Spleen (tissue), 11 donors: ENCODE measurements around the gene TP53INP2. TPM values are rescaled to one million over a fixed set of nuclear protein-coding genes. Genes with fewer than 3 reads are reported as not detected.
A peak's percentile ranks its signal among the peaks of the same experiment; 100 is the strongest.
"Not testable (repeated sequence)": the region's sequence is repeated elsewhere in the genome, so short reads cannot be mapped to it uniquely, and the experiment has no call there.

Source experiments
- DNase-seq: peaks from one replicate; pipeline ENCODE4 v3.0.0-alpha.2; 2020
- H3K27ac ChIP-seq, 8 donors: fragments of 200-600 bp; sonication (generic) in 7 of 8; 1 replicate in 4 of 8; 2 replicates in 4 of 8; pipeline versions ENCODE4 v1.5.0 to v1.8.0; 2016 to 2021; ENCODE audit warnings: inconsistent platforms in 4 of 8, mild to moderate bottlenecking in 4 of 8, moderate library complexity in 1 of 8
- H3K27me3 ChIP-seq, 7 donors: fragments of 200-600 bp; sonication (generic) in 6 of 7; replicated peaks in 1 of 7; 1 replicate in 4 of 7; 2 replicates in 3 of 7; pipeline versions ENCODE4 v1.5.0 to v1.8.0; 2016 to 2021; ENCODE audit warnings: inconsistent platforms in 3 of 7, mild to moderate bottlenecking in 1 of 7
- H3K36me3 ChIP-seq, 6 donors: fragments of 200-600 bp; sonication (generic) in 5 of 6; 1 replicate in 4 of 6; 2 replicates in 2 of 6; pipeline versions ENCODE4 v1.5.0 to v1.8.0; 2016 to 2021; ENCODE audit warnings: inconsistent platforms in 2 of 6
- H3K4me1 ChIP-seq, 6 donors: fragments of 200-600 bp; sonication (generic) in 5 of 6; 1 replicate in 3 of 6; 2 replicates in 3 of 6; pipeline versions ENCODE4 v1.5.0 to v1.8.0; 2016 to 2021; ENCODE audit warnings: inconsistent platforms in 3 of 6
- H3K4me3 ChIP-seq, 8 donors: fragments of 200-600 bp; sonication (generic) in 7 of 8; 1 replicate in 4 of 8; 2 replicates in 4 of 8; pipeline versions ENCODE4 v1.5.0 to v1.8.0; 2016 to 2021; ENCODE audit warnings: inconsistent platforms in 4 of 8, mild to moderate bottlenecking in 4 of 8, moderate library complexity in 2 of 8
- H3K9me3 ChIP-seq, 8 donors: fragments of 200-600 bp; sonication (generic) in 7 of 8; 1 replicate in 4 of 8; 2 replicates in 4 of 8; pipeline versions ENCODE4 v1.5.0 to v1.8.0; 2016 to 2021; ENCODE audit warnings: inconsistent platforms in 4 of 8
- POLR2A ChIP-seq, 3 donors: fragments of 450-650 bp; IDR thresholded peaks; one replicate each; pipeline ENCODE4 v1.5.1; 2017; ENCODE audit warnings: antibody characterized with exemption in 3 of 3, mild to moderate bottlenecking in 1 of 3
- POLR2AphosphoS5 ChIP-seq, 3 donors: sonication (generic); formaldehyde crosslinking; IDR thresholded peaks; one replicate each; pipeline ENCODE4 v1.5.1; 2017; ENCODE audit warnings: antibody characterized with exemption in 3 of 3
- WGBS, 5 donors: extraction: QIAGEN DNeasy Blood & Tissue Kit in 3 of 5; methylation state at CpG; one replicate each; pipeline versions ENCODE4 v1.1.5 to v1.1.7; 2013 to 2018; 5-methylcytosine and 5-hydroxymethylcytosine counted together
- intact Hi-C: fragments of 100-400 bp; cut with DNase I; formaldehyde crosslinking; loops from one replicate; pipeline ENCODE4 v1.15.0; 2023; ENCODE audit warnings: low total_unique reads
- polyA plus RNA-seq, 3 donors: library from polyadenylated mRNA; stranded (reverse); fragments of 200-250 nt; gene quantifications; one replicate each; pipeline ENCODE4 v1.2.1, GENCODE V29; 2013
- total RNA-seq, 7 donors: library from RNA; depleted of rRNA in 3 of 7; stranded (reverse); fragments of >200 nt in 3 of 7; fragmentation: NEBNext Ultra II Directional in 4 of 7; extraction: Animal tissue kit (Norgen Biotek cat#: 25700) in 4 of 7; gene quantifications; one replicate each; pipeline versions ENCODE4 v1.1.0 to v1.2.1, GENCODE V29; 2016 to 2021
- TF ChIP-seq, protein P1 (sequence below), 11 experiments: fragments of 200-600 bp in 7 of 11; fragments of 450-650 bp in 4 of 11; sonication (generic) in 4 of 11; IDR thresholded peaks in 8 of 11; conservative IDR thresholded peaks in 3 of 11; 1 replicate in 7 of 11; 2 replicates in 4 of 11; pipeline versions ENCODE4 v1.4.0 to v1.8.0; 2016 to 2021; ENCODE audit warnings: antibody characterized with exemption in 11 of 11, inconsistent platforms in 4 of 11, mild to moderate bottlenecking in 1 of 11
- donor health status: healthy with polysubstance abuse.
- donor health status: DM: no; HTN: no; CAD: no; lungs with moderate emphysema.
- donor health status: DM: no; HTN: no; CAD: no.
- donor health status: Bipolar disorder and iron deficiency.
- donor health status: healthy.
- donor health status: DM: no; HTN: no; CAD: no.
- donor health status: DM: yes; HTN: yes; CAD: no.

The TP53INP2 gene
- total and polyA plus RNA-seq, 10 donors = 2.0 to 10.6 (median 6.4) TPM

- no peak for DNase-seq
- Histone ChIP-seq H3K9me3 (no peaks in the 10 kb centered on the region), H3K4me1 (peaks cover 0 to 59% (median 29%) of the 10 kb centered on the region in 6 donors), H3K36me3 (peaks cover 0 to 55% (median 18%) of the 10 kb centered on the region in 6 donors), H3K27ac (no peak overlapping the region), H3K27me3 (no peaks in the 10 kb centered on the region), H3K4me3 (peak overlapping the region in 1 of 8 donors; percentile 86)
- TF ChIP-seq POLR2A (IDR thresholded peaks at IDR 0.05) (no peak), POLR2AphosphoS5 (IDR thresholded peaks at IDR 0.05) (peak in 1 of 3 donors; percentile 24)
- 89 to 95% (median 93%) methylated on average over 6 to 9 of the region's 9 CpGs for WGBS, 5 donors
- intact Hi-C loops = no loop called here
These were observed 6.9 kb downstream of the TP53INP2 start for GRCh38 chr20:34710861-34711574.

- Histone ChIP-seq H3K36me3 (peaks cover 0 to 64% (median 18%) of the 10 kb centered on the region in 6 donors), H3K4me1 (peaks cover 0 to 50% (median 24%) of the 10 kb centered on the region in 6 donors), H3K4me3 (no peak overlapping the region), H3K27ac (no peak overlapping the region), H3K27me3 (no peaks in the 10 kb centered on the region), H3K9me3 (no peaks in the 10 kb centered on the region)
- intact Hi-C loops = no loop called here
- DNase-seq = no peak
- 92 to 98% (median 94%) methylated on average over 3 of the region's 3 CpGs for WGBS, 5 donors
- TF ChIP-seq, protein P1, sequence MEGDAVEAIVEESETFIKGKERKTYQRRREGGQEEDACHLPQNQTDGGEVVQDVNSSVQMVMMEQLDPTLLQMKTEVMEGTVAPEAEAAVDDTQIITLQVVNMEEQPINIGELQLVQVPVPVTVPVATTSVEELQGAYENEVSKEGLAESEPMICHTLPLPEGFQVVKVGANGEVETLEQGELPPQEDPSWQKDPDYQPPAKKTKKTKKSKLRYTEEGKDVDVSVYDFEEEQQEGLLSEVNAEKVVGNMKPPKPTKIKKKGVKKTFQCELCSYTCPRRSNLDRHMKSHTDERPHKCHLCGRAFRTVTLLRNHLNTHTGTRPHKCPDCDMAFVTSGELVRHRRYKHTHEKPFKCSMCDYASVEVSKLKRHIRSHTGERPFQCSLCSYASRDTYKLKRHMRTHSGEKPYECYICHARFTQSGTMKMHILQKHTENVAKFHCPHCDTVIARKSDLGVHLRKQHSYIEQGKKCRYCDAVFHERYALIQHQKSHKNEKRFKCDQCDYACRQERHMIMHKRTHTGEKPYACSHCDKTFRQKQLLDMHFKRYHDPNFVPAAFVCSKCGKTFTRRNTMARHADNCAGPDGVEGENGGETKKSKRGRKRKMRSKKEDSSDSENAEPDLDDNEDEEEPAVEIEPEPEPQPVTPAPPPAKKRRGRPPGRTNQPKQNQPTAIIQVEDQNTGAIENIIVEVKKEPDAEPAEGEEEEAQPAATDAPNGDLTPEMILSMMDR (IDR thresholded peaks at IDR 0.05 in 8 of 11, conservative IDR thresholded peaks at IDR 0.05 in 3 of 11) = no peak
- peak in 1 of 3 donors; percentile 25 for TF ChIP-seq POLR2AphosphoS5 (IDR thresholded peaks at IDR 0.05)
- no peak for TF ChIP-seq POLR2A (IDR thresholded peaks at IDR 0.05)
These were observed 7.8 kb downstream of the TP53INP2 start for GRCh38 chr20:34711813-34712430.

GRCh38 chr20:34712525-34713192 is 8.5 kb downstream of the TP53INP2 start:
- intact Hi-C loops = no loop called here
- peaks cover 0 to 42% (median 21%) of the 10 kb centered on the region in 6 donors for H3K4me1 ChIP-seq

GRCh38 chr20:34713194-34713943 is 9.2 kb downstream of the TP53INP2 start:
- 79 to 94% (median 87%) methylated on average over 1 of the region's 1 CpG for WGBS, 5 donors
- no peaks in the 10 kb centered on the region for H3K27me3 ChIP-seq
- TF ChIP-seq POLR2AphosphoS5 (IDR thresholded peaks at IDR 0.05) (no peak), POLR2A (IDR thresholded peaks at IDR 0.05) (no peak)
- TF ChIP-seq, protein P1 (IDR thresholded peaks at IDR 0.05 in 8 of 11, conservative IDR thresholded peaks at IDR 0.05 in 3 of 11) = no peak
- no peak for DNase-seq
- H3K27ac ChIP-seq = no peak overlapping the region
- H3K4me3 ChIP-seq = no peak overlapping the region
- intact Hi-C loops = no loop called here
- H3K4me1 ChIP-seq = peaks cover 0 to 35% (median 15%) of the 10 kb centered on the region in 6 donors
- H3K9me3 ChIP-seq = no peaks in the 10 kb centered on the region
- H3K36me3 ChIP-seq = peaks cover 0 to 77% (median 18%) of the 10 kb centered on the region in 6 donors

More at GRCh38 chr20:34712525-34713192, 8.5 kb downstream of the TP53INP2 start:
- Histone ChIP-seq H3K4me3 (no peak overlapping the region), H3K27ac (no peak overlapping the region), H3K36me3 (peaks cover 0 to 71% (median 18%) of the 10 kb centered on the region in 6 donors), H3K9me3 (no peaks in the 10 kb centered on the region), H3K27me3 (no peaks in the 10 kb centered on the region)
- no peak for DNase-seq
- WGBS, 5 donors = 83 to 91% (median 86%) methylated on average over 5 of the region's 5 CpGs
- no peak for TF ChIP-seq POLR2AphosphoS5 (IDR thresholded peaks at IDR 0.05)
- TF ChIP-seq POLR2A (IDR thresholded peaks at IDR 0.05) = no peak
- TF ChIP-seq, protein P1 (IDR thresholded peaks at IDR 0.05 in 8 of 11, conservative IDR thresholded peaks at IDR 0.05 in 3 of 11) = no peak

DNA sequence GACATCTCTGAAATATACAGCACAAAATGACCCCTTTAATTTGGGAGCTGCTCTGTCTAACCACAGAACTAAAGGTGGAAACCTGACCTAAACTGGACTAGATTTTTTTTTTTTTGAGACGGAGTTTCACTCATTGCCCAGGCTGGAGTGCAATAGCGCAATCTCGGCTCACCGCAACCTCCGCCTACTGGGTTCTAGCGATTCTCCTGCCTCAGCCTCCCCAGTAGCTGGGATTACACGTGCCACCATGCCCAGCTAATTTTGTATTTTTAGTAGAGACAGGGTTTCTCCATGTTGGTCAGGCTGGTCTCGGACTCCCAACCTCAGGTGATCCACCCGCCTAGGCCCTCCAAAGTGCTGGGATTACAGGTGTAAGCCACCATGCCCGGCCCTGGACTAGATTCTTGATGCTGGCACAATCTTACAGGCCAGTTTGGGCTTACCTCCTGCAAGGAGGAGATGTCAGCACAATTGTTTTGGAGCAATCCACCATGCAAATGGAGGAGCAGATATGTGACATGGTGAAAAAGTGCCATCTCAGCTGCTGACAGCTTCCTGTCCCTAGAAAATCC is 9.9 kb downstream of the TP53INP2 start:
- H3K27ac ChIP-seq = not testable (repeated sequence)

More for the DNA sequence above, 9.9 kb downstream of the TP53INP2 start:
- intact Hi-C loops, DNase-seq, H3K4me3 ChIP-seq, H3K9me3 ChIP-seq, H3K27me3 ChIP-seq: not testable (repeated sequence)
- Histone ChIP-seq H3K4me1 (peaks cover 0 to 29% (median 9%) of the 10 kb centered on the region in 6 donors), H3K36me3 (peaks cover 0 to 82% (median 18%) of the 10 kb centered on the region in 6 donors)
- WGBS, 5 donors = 94 to 98% (median 97%) methylated on average over 10 of the region's 10 CpGs
